ENCODE measurements around the gene D2HGDH.
"Not testable (repeated sequence)": the region's sequence is repeated elsewhere in the genome, so short reads cannot be mapped to it uniquely, and the experiment has no call there.

D2HGDH gene

GRCh38 chr2:241726459-241726858 is 8.0 kb upstream of the D2HGDH start:
- DNase-seq = no peak

- no peak for DNase-seq
Observed at GRCh38 chr2:241728000-241728399, 6.4 kb upstream of the D2HGDH start.

GRCh38 chr2:241728627-241729026 is 5.8 kb upstream of the D2HGDH start:
- DNase-seq = no peak

- no peak for DNase-seq
Observed at GRCh38 chr2:241729868-241730267, 4.6 kb upstream of the D2HGDH start.

GRCh38 chr2:241730671-241731293 is 3.6 kb upstream of the D2HGDH start:
- DNase-seq = no peak

GRCh38 chr2:241732513-241733186 is 1.8 kb upstream of the D2HGDH start:
- not testable (repeated sequence) for DNase-seq

- no peak for DNase-seq
Observed at GRCh38 chr2:241733391-241734207, 831 bp upstream of the D2HGDH start.

- DNase-seq = no peak
Observed at GRCh38 chr2:241734208-241734466, 293 bp upstream of the D2HGDH start.

GRCh38 chr2:241736111-241736510 is 1.7 kb downstream of the D2HGDH start:
- DNase-seq = no peak

GRCh38 chr2:241738040-241738686 is 3.7 kb downstream of the D2HGDH start:
- DNase-seq = no peak

GRCh38 chr2:241739177-241739576 is 4.7 kb downstream of the D2HGDH start:
- no peak for DNase-seq

GRCh38 chr2:241739651-241740050 is 5.2 kb downstream of the D2HGDH start:
- DNase-seq = no peak

- DNase-seq = no peak
Observed at GRCh38 chr2:241741016-241741415, 6.6 kb downstream of the D2HGDH start.

GRCh38 chr2:241742320-241742939 is 8.0 kb downstream of the D2HGDH start:
- DNase-seq = no peak

- DNase-seq = not testable (repeated sequence)
Observed at GRCh38 chr2:241743008-241743407, 8.6 kb downstream of the D2HGDH start.

GRCh38 chr2:241743620-241744019 is 9.2 kb downstream of the D2HGDH start:
- no peak for DNase-seq

GRCh38 chr2:241744028-241744754 is 9.8 kb downstream of the D2HGDH start:
- no peak for DNase-seq

- DNase-seq = no peak
Observed at GRCh38 chr2:241745276-241745675, 10.8 kb downstream of the D2HGDH start.

- no peak for DNase-seq
Observed at GRCh38 chr2:241746084-241746483, 11.7 kb downstream of the D2HGDH start.

GRCh38 chr2:241748468-241749256 is 14.2 kb downstream of the D2HGDH start:
- DNase-seq = no peak

- DNase-seq = no peak
Observed at GRCh38 chr2:241750076-241750840, 15.8 kb downstream of the D2HGDH start.
